Nucleus accumbens (tissue), 56 donors: Measurements from ENCODE around the gene ZBTB5.

Source experiments
- DNase-seq, 56 donors: peaks; one replicate each; lab custom pipeline; 2025; lab: John Stamatoyannopoulos, UW

ZBTB5 gene

DNA sequence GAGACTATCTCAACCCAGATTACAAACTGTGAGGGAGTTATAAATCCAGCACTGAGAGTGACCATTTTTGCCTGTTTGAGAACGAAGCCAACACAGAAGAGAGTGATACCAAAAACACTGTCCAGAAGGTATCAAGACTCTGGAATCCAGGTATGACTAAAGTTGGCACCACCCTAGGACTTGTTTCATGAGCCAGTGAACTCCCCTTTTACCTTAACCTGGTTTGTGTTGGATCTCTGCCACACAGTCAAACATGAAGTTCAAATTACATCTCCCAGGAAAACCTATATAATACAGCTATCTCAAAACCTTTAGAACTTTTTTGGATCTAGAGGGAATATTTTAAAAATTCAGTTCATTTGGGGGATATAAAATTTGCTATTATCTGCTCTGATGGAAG is 11.4 kb downstream of the ZBTB5 start:
- DNase-seq, result no peak

- DNase-seq, result no peak
These were observed 12.6 kb downstream of the ZBTB5 start for GRCh38 chr9:37452611-37453010.

DNA sequence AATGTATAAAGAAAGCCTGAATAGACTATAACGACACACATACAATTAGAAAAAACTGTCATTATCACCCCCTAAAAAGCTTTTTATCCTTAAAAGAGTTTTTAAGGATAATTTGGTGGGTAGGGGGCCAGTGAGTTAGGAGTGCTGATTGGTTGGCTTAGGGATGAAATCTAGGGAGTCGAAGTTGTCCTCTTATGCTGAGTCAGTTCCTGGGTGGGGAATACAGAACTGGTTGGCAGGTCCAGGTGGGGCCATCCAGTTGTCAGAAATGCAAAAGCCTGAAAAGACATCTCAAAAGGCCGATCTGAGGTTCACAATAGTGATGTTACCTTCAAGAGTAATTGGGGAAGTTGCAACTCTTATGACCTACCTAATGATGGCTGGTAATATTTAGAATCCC is 13.6 kb downstream of the ZBTB5 start:
- no peak for DNase-seq

DNA sequence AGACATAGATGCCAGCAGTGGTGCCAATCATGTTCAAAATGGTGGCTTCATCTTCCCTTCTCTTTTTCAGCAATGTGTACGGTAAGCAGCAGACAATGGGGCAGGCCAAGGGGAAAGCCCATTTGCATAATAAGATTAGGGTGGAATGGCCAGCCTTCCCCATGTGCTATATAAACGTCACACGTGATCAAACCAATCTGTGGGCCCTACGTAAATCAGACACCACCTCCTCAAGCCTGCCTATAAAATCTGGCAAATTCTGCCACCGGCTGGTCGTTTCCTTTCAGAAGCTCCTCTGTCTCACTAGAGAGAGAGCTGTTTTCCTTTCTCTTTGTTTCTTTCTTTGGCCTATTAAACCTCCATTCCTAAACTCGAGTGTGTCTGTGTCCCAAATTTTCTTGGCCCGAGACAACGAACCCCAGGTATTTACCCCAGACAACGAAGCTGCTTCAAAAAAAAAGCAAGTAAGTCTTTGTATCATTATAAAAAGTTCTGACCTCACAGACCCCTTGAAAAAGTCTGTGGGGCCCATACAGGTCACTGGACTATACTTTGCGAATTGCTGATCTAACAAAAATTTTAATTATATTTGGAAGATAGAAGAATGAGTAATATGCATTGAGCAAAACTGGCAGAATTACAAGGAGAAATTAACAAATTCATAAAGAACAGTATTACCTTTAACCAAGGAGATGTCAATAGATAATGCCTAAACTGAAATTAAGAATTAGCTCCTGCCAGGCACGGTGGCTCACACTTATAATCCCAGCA is 15.2 kb downstream of the ZBTB5 start:
- DNase-seq, result peak in 42 of 56 donors; percentile 10 to 77 (median 49)

GRCh38 chr9:37447111-37447510 is 18.1 kb downstream of the ZBTB5 start:
- no peak for DNase-seq

DNA sequence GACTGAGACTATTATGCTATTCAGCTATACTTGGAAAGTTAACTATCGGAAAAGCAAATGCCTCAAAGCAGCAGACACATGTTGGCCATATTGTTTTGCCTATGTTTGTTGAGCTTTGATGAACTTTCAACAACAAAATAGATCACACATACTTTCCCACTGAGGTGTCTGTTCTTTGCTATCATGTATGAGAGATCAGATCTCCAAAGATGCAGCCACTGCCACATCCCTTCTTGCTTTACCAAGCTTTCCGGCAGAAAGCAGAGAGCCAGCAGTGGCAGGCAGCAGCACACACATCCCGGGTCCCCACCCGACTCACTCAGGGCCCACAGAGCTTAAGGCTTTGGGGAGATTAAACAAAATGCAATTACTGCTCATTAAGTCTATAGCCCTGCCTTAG is 18.8 kb downstream of the ZBTB5 start:
- no peak for DNase-seq

DNA sequence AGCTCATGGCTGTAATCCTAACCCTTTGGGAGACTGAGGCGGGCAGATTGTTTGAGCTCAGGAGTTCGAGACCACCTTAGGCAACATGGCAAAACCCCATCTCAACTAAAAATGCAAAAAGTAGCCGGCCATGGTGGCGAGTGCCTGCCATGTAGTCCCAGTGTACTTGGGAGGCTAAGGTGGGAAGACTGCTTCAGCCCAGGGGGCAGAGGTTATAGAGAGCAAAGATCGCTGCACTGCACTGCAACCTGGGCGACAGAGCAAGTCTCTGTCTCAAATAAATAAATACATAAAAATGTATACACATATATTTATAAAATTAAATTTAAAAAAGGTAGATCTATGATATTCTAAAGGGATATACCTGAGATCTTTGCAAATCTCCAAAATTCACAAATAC is 19.4 kb downstream of the ZBTB5 start:
- DNase-seq, result no peak

GRCh38 chr9:37444890-37445289 is 20.4 kb downstream of the ZBTB5 start:
- no peak for DNase-seq

GRCh38 chr9:37443566-37443965 is 21.7 kb downstream of the ZBTB5 start:
- no peak for DNase-seq

GRCh38 chr9:37442556-37442955 is 22.7 kb downstream of the ZBTB5 start:
- no peak for DNase-seq

DNA sequence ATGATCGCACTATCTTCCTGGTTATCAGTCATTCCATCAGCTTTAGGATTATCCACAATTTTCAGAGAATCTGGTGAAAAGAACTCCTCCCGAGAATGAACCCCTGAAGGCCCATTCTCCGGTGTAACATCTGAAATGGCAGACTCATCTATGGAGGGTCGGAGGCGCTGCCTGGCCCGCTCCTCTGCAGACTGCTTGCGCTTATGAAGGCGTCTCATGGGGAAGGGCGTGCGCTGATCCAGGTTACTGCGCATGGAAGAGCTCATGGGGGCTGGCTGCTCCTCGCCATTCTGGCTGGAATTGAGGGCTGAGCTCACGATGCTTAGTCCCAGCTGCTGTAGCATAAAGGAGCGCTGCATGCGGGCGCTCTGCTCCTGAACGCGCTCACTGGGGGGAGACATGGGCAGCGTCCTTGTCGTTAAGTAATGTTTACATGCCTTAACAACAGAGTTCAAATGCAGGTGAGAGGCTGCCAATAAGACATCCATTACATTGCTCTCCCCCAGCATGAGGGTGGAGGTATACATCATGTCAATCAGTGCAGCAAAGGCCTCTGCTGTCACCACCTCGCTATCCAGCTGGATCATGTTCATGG is 23.4 kb downstream of the ZBTB5 start:
- no peak for DNase-seq

DNA sequence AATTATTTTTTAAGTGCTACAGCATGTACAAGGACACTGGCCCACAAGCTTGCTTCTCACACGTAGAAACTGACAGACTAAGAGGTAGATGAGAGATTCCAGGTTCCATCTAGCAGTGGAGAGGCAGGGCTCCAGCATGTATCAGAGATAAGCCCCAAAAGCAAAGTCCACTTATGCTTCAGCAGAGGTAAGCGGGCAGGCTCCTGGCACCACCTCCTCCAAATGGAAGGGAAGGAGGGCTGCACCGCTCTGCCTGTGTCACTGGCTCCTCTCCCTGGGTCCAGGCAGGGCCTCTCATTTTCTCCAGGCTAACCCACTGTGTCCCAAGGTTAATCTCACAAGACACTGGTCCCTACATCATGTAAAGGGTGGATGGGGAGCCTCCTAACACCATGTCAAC is 26.9 kb downstream of the ZBTB5 start:
- no peak for DNase-seq

DNA sequence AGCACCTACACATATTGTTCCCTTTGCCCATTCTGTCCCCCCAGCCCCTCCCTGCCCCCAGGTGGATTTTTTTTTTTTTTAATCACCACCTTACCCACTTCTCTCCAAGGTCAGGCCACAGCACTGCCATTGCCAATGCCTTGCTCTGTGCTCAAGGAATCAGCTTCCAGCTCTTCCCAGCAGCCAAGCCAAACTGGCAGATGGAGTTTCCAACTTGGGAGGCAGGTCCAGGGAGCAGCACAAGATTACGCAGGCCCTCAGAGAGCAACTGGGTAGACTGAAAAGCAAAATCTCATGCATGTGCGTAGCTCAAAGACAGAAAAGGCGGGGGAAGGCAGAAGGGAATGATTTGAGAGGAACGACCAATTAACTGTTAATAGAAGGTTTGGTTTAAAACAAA is 27.6 kb downstream of the ZBTB5 start:
- peak in 6 of 56 donors; percentile 7 to 33 (median 27) for DNase-seq

- no peak for DNase-seq
These were observed 28.2 kb downstream of the ZBTB5 start for GRCh38 chr9:37437010-37437409.

- peak in 19 of 56 donors; percentile 10 to 44 (median 21) for DNase-seq
These were observed 28.7 kb downstream of the ZBTB5 start for GRCh38 chr9:37436540-37436939.

DNA sequence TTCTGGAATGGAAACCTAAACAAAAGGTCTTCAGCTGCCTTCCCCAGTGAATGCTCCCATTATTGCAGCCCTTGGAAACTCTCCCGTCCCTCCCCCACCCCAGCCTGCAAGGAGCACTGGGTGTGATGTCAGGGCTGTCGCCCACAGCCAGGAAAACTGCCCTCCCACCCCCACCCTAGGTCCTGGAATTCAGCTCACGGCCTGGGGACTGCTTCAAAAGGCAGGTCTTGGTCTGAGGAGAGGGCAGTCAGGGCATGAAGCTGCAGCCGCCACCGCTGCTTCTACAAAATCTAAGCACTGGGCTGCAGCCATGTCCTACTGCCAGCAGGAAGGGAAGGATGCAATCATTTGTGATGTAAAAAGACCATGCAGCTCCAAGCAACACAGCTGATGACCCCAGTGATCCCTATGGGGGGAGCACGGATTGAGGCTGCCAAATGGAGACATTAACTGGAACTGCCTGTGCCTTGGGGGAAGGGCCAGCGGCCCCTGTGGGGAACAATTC is 31.3 kb downstream of the ZBTB5 start:
- DNase-seq, result peak in 54 of 56 donors; percentile 38 to 92 (median 84)

GRCh38 chr9:37432020-37432419 is 33.2 kb downstream of the ZBTB5 start:
- DNase-seq, result peak in 2 of 56 donors; percentile 7 to 19

DNA sequence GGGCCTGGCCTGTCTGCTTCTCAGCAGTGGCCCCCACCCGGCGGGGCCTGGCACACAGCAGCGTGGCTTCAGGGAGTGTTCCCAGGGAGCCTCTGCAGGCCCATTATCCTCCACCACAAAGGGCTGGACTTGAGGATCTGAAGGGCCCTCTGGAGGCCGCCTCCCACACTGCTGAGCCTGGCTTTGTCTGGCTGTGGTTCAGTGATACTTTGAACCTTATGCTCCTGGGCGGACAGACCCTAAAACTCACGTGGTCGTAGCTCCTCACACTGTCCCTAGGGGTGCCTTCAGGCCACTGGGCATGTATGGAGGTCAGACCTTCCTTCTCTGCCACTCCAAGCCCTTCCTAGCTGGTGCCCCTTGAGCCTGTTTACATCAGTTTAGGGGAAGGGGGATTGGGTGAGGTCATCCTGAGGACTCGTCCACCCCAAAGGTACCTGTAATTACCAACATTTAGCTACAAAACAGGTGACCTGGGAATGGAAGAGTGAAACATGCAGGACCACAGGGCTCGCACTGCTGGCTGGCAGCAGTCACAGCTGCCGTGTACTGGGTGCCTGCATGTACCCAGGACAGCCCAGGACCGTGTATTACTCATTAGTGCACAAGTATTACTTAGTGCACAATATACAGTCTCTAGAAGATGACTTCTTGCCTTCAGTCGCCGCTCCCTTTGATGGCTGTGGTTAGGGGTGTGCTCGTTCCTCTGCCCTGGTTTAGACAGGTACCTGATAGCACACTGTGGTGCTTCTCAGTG is 34.2 kb downstream of the ZBTB5 start:
- peak in 52 of 56 donors; percentile 24 to 90 (median 74) for DNase-seq

DNA sequence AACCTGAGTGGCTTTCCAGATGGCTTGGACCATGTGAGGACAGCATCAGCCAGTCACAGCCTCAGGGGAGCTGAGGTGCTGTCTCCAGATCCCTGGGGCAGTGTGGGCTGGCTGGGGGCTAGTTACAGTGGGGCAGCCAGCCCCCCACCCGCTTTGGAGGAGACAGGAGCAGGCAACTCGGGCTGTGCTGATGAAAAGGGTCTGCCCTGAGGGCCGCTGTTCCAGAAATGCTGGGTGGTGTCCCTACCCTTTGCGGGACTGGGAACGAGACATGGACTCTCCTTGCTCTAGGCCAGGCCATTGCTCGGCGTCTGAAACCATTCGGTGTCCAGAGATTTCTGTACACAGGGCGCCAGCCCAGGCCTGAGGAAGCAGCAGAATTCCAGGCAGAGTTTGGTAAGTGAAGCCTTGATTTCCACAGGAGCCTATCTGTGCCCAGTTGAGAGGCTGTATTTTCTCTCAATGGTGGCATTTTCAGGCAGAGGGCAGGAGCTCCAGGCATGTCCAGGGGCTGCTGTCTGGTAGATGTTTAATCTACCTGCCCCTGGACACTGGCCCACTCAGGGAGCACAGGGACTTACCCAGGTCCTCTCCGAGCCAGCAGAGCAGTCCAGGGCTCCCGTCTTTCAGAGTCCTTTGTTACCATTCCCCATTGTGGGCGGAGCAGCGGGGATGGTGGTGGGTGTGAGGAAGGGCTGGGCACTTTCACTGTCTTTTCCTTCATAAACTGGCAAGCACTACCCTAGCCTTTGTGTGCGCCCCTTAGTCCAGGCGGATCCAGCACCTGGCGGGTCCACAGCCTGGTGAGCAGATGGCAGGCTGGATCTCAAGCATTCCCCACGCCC is 35.6 kb downstream of the ZBTB5 start:
- no peak for DNase-seq

GRCh38 chr9:37428345-37428744 is 36.9 kb downstream of the ZBTB5 start:
- no peak for DNase-seq
